HepG2 (cell line): Measurements from ENCODE around the gene NTN5. TPM values are rescaled to one million over a fixed set of nuclear protein-coding genes. Genes with fewer than 3 reads are reported as not detected.

Experiments
- NFAT5 ChIP-seq: sonication (generic); formaldehyde crosslinking; IDR thresholded peaks from 2 replicates; pipeline ENCODE4 v1.4.0; 2020; ENCODE audit warnings: missing genetic modification reagents
- PAX8 ChIP-seq: sonication (generic); formaldehyde crosslinking; IDR thresholded peaks from 2 replicates; pipeline ENCODE4 v1.8.0; 2022; ENCODE audit warnings: mild to moderate bottlenecking, missing genetic modification reagents, borderline replicate concordance
- PPARG ChIP-seq: conservative IDR thresholded peaks from 2 replicates; pipeline ENCODE4 v1.6.1; 2016; ENCODE audit warnings: missing biosample characterization, missing genetic modification reagents
- REPIN1 ChIP-seq: sonication (generic); formaldehyde crosslinking; IDR thresholded peaks from 2 replicates; pipeline ENCODE4 v1.8.0; 2022; ENCODE audit warnings: missing genetic modification reagents, low read depth, mild to moderate bottlenecking, borderline replicate concordance
- RXRB ChIP-seq: IDR thresholded peaks from 2 replicates; pipeline ENCODE4 v1.6.1; 2016; ENCODE audit warnings: borderline replicate concordance, missing genetic modification reagents, missing compliant biosample characterization
- SMAD9 ChIP-seq: sonication (generic); formaldehyde crosslinking; IDR thresholded peaks from 2 replicates; pipeline ENCODE4 v1.5.1; 2020; ENCODE audit warnings: mild to moderate bottlenecking, missing genetic modification reagents
- THAP11 ChIP-seq: IDR thresholded peaks from 2 replicates; pipeline ENCODE4 v1.6.1; 2016; ENCODE audit warnings: missing biosample characterization, missing genetic modification reagents
- ZBTB20 ChIP-seq: sonication (generic); formaldehyde crosslinking; IDR thresholded peaks from 2 replicates; pipeline ENCODE4 v1.8.1; 2023; ENCODE audit warnings: missing genetic modification reagents, low read depth, mild to moderate bottlenecking, borderline replicate concordance
- ZFY ChIP-seq: sonication (generic); formaldehyde crosslinking; IDR thresholded peaks from 2 replicates; pipeline ENCODE4 v1.4.0; 2020; ENCODE audit warnings: missing genetic modification reagents
- ZNF253 ChIP-seq: sonication (generic); formaldehyde crosslinking; IDR thresholded peaks from 2 replicates; pipeline ENCODE4 v1.8.0; 2022; ENCODE audit warnings: mild to moderate bottlenecking, missing genetic modification reagents, borderline replicate concordance
- ZNF274 ChIP-seq: sonication (generic); formaldehyde crosslinking; IDR thresholded peaks from 2 replicates; pipeline ENCODE4 v1.5.1; 2020; ENCODE audit warnings: mild to moderate bottlenecking, missing genetic modification reagents
- ZNF280B ChIP-seq: sonication (generic); formaldehyde crosslinking; IDR thresholded peaks from 2 replicates; pipeline ENCODE4 v1.5.0; 2020; ENCODE audit warnings: missing genetic modification reagents, mild to moderate bottlenecking, borderline replicate concordance
- ZNF614 ChIP-seq: IDR thresholded peaks from 2 replicates; pipeline ENCODE4 v1.6.1; 2018; ENCODE audit warnings: missing biosample characterization, missing genetic modification reagents, inconsistent platforms, borderline replicate concordance
- ZNF652 ChIP-seq: IDR thresholded peaks from 2 replicates; pipeline ENCODE4 v1.6.1; 2016; ENCODE audit warnings: low read depth, borderline replicate concordance
- polyA plus RNA-seq, 8 experiments: library from polyadenylated mRNA; depleted of rRNA in 3 of 8; stranded (reverse) in 7 of 8; unstranded in 1 of 8; fragments of >200 nt; fragmentation: Illumina TruSeq in 4 of 8; extraction: Trizol in 4 of 8; gene quantifications; 2 replicates each; pipeline versions ENCODE4 v1.2.1 to v1.2.3, GENCODE V29; 2011 to 2016; ENCODE audit warnings: low read depth in 4 of 8, missing spikeins in 1 of 8, mixed read lengths in 1 of 8; ENCODE audit not compliant: insufficient read depth in 1 of 8
- total RNA-seq, 5 experiments: library from RNA; depleted of rRNA; stranded (reverse); fragments of >200 nt; fragmentation: Illumina TruSeq; extraction: Trizol; gene quantifications; 2 replicates each; pipeline ENCODE4 v1.2.3, GENCODE V29; 2016; ENCODE audit warnings: low read depth in 1 of 5
- TF ChIP-seq, protein P1 (sequence below): sonication (generic); formaldehyde crosslinking; IDR thresholded peaks from 2 replicates; pipeline ENCODE4 v1.4.0; 2020; ENCODE audit warnings: missing genetic modification reagents
- TF ChIP-seq, protein P2 (sequence below): sonication (generic); formaldehyde crosslinking; IDR thresholded peaks from 2 replicates; pipeline ENCODE4 v1.5.0; 2020; ENCODE audit warnings: missing genetic modification reagents
- TF ChIP-seq, protein P3 (sequence below): sonication (generic); formaldehyde crosslinking; IDR thresholded peaks from 2 replicates; pipeline ENCODE4 v1.4.0; 2020; ENCODE audit warnings: missing genetic modification reagents

NTN5 gene
- total and polyA plus RNA-seq, 2 of the 13 experiments (the other 11 are each of a cell fraction or from before 2014, with no cell fraction given), result 0.05 TPM; not detected in 1

GRCh38 chr19:48627201-48627864 lies 45.5 kb downstream of the NTN5 start (continued):
- TF ChIP-seq ZNF614 (CRISPR knock-in tag) (0 out of 2 replicates have a peak, but pooled peaks have one; percentile 34), ZNF253 (CRISPR knock-in tag) (0 out of 2 replicates have a peak, but pooled peaks have one; percentile 38), NFAT5 (CRISPR knock-in tag) (0 out of 2 replicates have a peak, but pooled peaks have one; percentile 32), RXRB (CRISPR knock-in tag) (no peak), PAX8 (CRISPR knock-in tag) (no peak), ZFY (CRISPR knock-in tag) (peak; percentile 84), REPIN1 (CRISPR knock-in tag) (peak; percentile 37; the same call in 1 of the 2 replicates), THAP11 (CRISPR knock-in tag) (peak; percentile 26; the same call in 1 of the 2 replicates), SMAD9 (CRISPR knock-in tag) (no peak), ZNF274 (CRISPR knock-in tag) (no peak; the same call in 1 of the 2 replicates), ZNF652 (no peak), PPARG (CRISPR knock-in tag) (0 out of 2 replicates have a peak, but pooled peaks have one; percentile 47), ZNF280B (0 out of 2 replicates have a peak, but pooled peaks have one; percentile 14), ZBTB20 (CRISPR knock-in tag) (no peak)
- TF ChIP-seq, protein P1, sequence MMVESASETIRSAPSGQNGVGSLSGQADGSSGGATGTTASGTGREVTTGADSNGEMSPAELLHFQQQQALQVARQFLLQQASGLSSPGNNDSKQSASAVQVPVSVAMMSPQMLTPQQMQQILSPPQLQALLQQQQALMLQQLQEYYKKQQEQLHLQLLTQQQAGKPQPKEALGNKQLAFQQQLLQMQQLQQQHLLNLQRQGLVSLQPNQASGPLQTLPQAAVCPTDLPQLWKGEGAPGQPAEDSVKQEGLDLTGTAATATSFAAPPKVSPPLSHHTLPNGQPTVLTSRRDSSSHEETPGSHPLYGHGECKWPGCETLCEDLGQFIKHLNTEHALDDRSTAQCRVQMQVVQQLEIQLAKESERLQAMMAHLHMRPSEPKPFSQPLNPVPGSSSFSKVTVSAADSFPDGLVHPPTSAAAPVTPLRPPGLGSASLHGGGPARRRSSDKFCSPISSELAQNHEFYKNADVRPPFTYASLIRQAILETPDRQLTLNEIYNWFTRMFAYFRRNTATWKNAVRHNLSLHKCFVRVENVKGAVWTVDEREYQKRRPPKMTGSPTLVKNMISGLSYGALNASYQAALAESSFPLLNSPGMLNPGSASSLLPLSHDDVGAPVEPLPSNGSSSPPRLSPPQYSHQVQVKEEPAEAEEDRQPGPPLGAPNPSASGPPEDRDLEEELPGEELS, result no peak
- TF ChIP-seq, protein P2, sequence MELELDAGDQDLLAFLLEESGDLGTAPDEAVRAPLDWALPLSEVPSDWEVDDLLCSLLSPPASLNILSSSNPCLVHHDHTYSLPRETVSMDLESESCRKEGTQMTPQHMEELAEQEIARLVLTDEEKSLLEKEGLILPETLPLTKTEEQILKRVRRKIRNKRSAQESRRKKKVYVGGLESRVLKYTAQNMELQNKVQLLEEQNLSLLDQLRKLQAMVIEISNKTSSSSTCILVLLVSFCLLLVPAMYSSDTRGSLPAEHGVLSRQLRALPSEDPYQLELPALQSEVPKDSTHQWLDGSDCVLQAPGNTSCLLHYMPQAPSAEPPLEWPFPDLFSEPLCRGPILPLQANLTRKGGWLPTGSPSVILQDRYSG (CRISPR knock-in tag), result 0 out of 2 replicates have a peak, but pooled peaks have one; percentile 71
- TF ChIP-seq, protein P3, sequence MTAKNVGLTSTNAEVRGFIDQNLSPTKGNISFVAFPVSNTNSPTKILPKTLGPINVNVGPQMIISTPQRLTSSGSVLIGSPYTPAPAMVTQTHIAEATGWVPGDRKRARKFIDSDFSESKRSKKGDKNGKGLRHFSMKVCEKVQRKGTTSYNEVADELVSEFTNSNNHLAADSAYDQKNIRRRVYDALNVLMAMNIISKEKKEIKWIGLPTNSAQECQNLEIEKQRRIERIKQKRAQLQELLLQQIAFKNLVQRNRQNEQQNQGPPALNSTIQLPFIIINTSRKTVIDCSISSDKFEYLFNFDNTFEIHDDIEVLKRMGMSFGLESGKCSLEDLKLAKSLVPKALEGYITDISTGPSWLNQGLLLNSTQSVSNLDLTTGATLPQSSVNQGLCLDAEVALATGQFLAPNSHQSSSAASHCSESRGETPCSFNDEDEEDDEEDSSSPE (CRISPR knock-in tag), result peak; percentile 55; the same call in 1 of the 2 replicates
